ENCODE results near the gene STK10. TPM values are rescaled to one million over a fixed set of nuclear protein-coding genes. Genes with fewer than 3 reads are reported as not detected.

Gene STK10
- total RNA-seq, 2 donors from 2014 or later, result 199 to 218 TPM

GRCh38 chr5:172183881-172184280 is 4.1 kb downstream of the STK10 start:
- no peaks in the 10 kb centered on the region for H3K9me3 Mint-ChIP-seq
- no peaks in the 10 kb centered on the region for H3K36me3 Mint-ChIP-seq
- peak overlapping the region; percentile 79 to 94 for H3K27ac Mint-ChIP-seq
- H3K4me1 Mint-ChIP-seq (ENCODE audit: low read depth in 2 of 2), result peaks cover 46 to 51% of the 10 kb centered on the region in 2 donors
- peak overlapping the region; percentile 91 for H3K4me3 Mint-ChIP-seq
- DNase-seq (ENCODE audit: low spot score), result no peak
- no peaks in the 10 kb centered on the region for H3K27me3 Mint-ChIP-seq
- ATAC-seq, result no peak

GRCh38 chr5:172182291-172182690 is 5.7 kb downstream of the STK10 start:
- DNase-seq (ENCODE audit: low spot score) (no peak), ATAC-seq (no peak)
- H3K4me1 Mint-ChIP-seq (ENCODE audit: low read depth in 2 of 2), result peaks cover 61 to 64% of the 10 kb centered on the region in 2 donors
- H3K27ac Mint-ChIP-seq, result peak overlapping the region; percentile 79 to 94
- H3K9me3 Mint-ChIP-seq, result no peaks in the 10 kb centered on the region
- no peaks in the 10 kb centered on the region for H3K36me3 Mint-ChIP-seq
- H3K27me3 Mint-ChIP-seq, result no peaks in the 10 kb centered on the region
- no peak overlapping the region for H3K4me3 Mint-ChIP-seq

- Mint-ChIP-seq H3K4me3 (peak overlapping the region; percentile 90), H3K27ac (peak overlapping the region; percentile 94 to 97), H3K9me3 (no peaks in the 10 kb centered on the region), H3K27me3 (no peaks in the 10 kb centered on the region), H3K36me3 (no peaks in the 10 kb centered on the region), H3K4me1 (ENCODE audit: low read depth in 2 of 2) (peaks cover 65 to 72% of the 10 kb centered on the region in 2 donors)
- ATAC-seq (no peak), DNase-seq (ENCODE audit: low spot score) (no peak)
Observed at GRCh38 chr5:172180936-172181335, 7.1 kb downstream of the STK10 start.

DNA sequence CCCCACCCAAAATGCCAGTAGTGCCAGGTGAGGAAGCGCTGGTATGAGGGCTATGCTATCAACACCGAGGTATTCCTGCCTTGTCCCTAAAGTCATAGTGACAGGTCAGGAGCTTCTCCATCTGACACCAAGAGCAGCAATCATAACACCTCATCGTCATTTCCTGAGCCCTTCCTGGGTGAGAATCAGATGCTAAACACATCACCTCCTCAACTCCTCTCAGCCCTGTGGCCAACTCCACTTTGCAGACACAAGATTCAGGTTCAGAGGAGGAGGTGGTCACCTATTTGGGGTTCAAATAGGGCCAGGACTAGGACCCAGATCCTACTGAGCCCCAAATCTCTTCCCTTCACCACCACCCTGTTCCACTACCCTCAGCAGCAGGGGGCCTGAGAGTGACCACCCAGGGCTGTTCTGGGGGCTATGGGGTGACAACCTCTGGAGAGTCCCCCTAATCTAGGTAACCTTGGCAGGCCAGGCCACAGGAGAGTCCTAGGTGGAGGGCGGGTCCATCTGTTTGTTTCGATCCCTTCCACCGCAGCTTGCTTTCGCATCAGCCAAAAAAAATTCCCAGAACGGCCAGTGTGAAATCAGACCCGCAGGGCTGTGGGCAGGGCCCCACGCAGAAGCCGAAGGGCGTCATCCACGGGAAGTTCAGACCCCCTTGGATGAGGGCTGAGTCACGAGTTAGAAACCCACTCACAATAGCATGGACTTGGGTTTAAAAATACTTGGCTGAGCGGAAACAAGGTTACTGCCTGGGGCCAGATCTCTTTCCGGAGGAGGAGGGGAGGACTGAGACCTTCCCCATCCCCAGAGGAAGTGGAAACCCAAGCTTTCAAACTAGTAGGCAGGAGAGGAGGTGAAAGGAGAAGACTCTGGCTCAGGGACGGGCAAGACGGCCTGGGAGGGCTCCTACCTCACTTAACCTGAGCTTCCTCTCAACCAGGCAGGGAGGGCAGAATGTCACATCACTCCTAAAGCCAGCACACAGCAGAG is 8.7 kb downstream of the STK10 start:
- Mint-ChIP-seq H3K4me1 (ENCODE audit: low read depth in 2 of 2) (peaks cover 67 to 72% of the 10 kb centered on the region in 2 donors), H3K9me3 (no peaks in the 10 kb centered on the region), H3K27ac (peak overlapping the region; percentile 94 to 97), H3K4me3 (peak overlapping the region; percentile 90), H3K27me3 (no peaks in the 10 kb centered on the region), H3K36me3 (no peaks in the 10 kb centered on the region)
- ATAC-seq (peak; percentile 70 to 71), DNase-seq (ENCODE audit: low spot score) (peak; percentile 82)

DNA sequence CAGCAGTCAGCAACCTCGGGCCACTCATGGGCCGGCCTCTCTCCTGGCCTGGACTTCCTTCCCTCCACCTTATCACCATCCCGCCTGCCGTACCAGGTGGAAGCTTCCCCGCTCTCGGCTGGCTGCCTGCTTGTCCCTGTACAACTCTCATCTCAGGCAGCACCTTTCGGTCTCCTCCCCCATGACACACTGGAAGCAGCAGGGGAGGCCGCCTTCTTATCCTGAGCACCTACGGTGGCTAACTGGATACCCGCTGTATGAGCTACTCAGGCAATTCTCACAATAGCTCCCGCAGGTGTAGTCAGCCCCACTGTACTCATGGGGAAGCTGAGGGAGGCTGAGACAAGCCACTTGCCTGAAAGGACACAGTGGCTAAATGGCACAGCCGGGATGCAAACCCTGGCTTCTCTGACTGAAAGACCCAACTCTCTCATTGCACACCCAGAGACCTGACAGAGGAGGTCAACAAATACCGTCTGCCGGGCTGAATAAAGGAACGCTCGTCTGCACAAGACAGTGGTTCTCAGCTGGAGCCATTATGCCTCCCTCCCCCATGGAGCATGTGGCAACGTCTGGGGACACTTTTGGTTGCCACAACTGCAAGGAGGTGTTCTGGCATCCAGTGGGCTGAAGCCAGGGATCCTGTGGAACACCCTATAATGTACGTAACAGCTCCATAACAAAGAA is 9.6 kb downstream of the STK10 start:
- no peaks in the 10 kb centered on the region for H3K36me3 Mint-ChIP-seq
- H3K27me3 Mint-ChIP-seq, result no peaks in the 10 kb centered on the region
- peak overlapping the region; percentile 90 for H3K4me3 Mint-ChIP-seq
- peak overlapping the region; percentile 94 to 97 for H3K27ac Mint-ChIP-seq
- peaks cover 72 to 77% of the 10 kb centered on the region in 2 donors for H3K4me1 Mint-ChIP-seq (ENCODE audit: low read depth in 2 of 2)
- no peaks in the 10 kb centered on the region for H3K9me3 Mint-ChIP-seq
- peak; percentile 74 for DNase-seq (ENCODE audit: low spot score)
- ATAC-seq, result peak; percentile 14 to 41

- H3K27ac Mint-ChIP-seq, result peak overlapping the region; percentile 97 to 99
- peaks cover 78 to 80% of the 10 kb centered on the region in 2 donors for H3K4me1 Mint-ChIP-seq (ENCODE audit: low read depth in 2 of 2)
- ATAC-seq (no peak), DNase-seq (ENCODE audit: low spot score) (no peak)
- no peaks in the 10 kb centered on the region for H3K27me3 Mint-ChIP-seq
- no peaks in the 10 kb centered on the region for H3K9me3 Mint-ChIP-seq
- no peaks in the 10 kb centered on the region for H3K36me3 Mint-ChIP-seq
- peak overlapping the region; percentile 90 for H3K4me3 Mint-ChIP-seq
Observed at GRCh38 chr5:172177176-172177575, 10.8 kb downstream of the STK10 start.

DNA sequence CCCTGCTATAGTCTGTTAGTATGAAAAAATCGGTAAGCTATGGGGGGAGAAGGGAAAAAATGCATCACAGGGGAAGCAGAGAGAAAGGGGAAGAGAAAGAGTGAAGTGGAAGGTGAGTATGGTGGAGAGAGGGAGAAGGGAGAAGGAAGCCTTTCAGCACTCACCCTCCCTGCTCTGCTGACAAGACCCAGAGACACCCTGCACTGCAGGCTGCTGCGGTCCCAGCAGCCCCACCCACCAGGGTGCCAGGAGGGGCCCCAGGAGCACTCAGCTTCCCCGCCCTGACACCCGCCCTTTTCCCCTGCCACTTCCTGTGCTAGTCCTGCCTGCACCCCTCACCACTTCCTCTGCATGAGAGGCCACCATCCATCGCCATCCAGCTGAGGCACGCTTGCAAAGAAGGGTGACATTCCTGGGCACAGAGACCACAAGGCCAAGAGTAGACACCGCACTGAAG is 12.7 kb downstream of the STK10 start:
- no peaks in the 10 kb centered on the region for H3K9me3 Mint-ChIP-seq
- peaks cover 82 to 89% of the 10 kb centered on the region in 2 donors for H3K4me1 Mint-ChIP-seq (ENCODE audit: low read depth in 2 of 2)
- no peaks in the 10 kb centered on the region for H3K27me3 Mint-ChIP-seq
- H3K27ac Mint-ChIP-seq, result peak overlapping the region; percentile 97 to 99
- H3K4me3 Mint-ChIP-seq, result peak overlapping the region; percentile 90
- ATAC-seq, result peak; percentile 84 to 86
- peaks cover 2% of the 10 kb centered on the region for H3K36me3 Mint-ChIP-seq
- peak; percentile 94 for DNase-seq (ENCODE audit: low spot score)

GRCh38 chr5:172173564-172174153 is 14.4 kb downstream of the STK10 start:
- ATAC-seq (peak; percentile 68 to 69), DNase-seq (ENCODE audit: low spot score) (peak; percentile 88)
- peak overlapping the region; percentile 97 to 99 for H3K27ac Mint-ChIP-seq
- peaks cover 6% of the 10 kb centered on the region for H3K36me3 Mint-ChIP-seq
- peak overlapping the region; percentile 90 for H3K4me3 Mint-ChIP-seq
- peaks cover 84 to 91% of the 10 kb centered on the region in 2 donors for H3K4me1 Mint-ChIP-seq (ENCODE audit: low read depth in 2 of 2)
- H3K27me3 Mint-ChIP-seq, result no peaks in the 10 kb centered on the region
- no peaks in the 10 kb centered on the region for H3K9me3 Mint-ChIP-seq

- Mint-ChIP-seq H3K36me3 (peaks cover 6% of the 10 kb centered on the region), H3K27ac (peak overlapping the region; percentile 97 to 99), H3K4me1 (ENCODE audit: low read depth in 2 of 2) (peaks cover 84 to 90% of the 10 kb centered on the region in 2 donors), H3K9me3 (no peaks in the 10 kb centered on the region), H3K27me3 (no peaks in the 10 kb centered on the region), H3K4me3 (peak overlapping the region; percentile 90)
- no peak for DNase-seq (ENCODE audit: low spot score)
- no peak for ATAC-seq
Observed at GRCh38 chr5:172172912-172173563, 15.0 kb downstream of the STK10 start.

GRCh38 chr5:172171118-172171517 is 16.9 kb downstream of the STK10 start:
- Mint-ChIP-seq H3K4me3 (peak overlapping the region; percentile 68), H3K9me3 (no peaks in the 10 kb centered on the region), H3K27ac (peak overlapping the region; percentile 97 to 99), H3K27me3 (no peaks in the 10 kb centered on the region), H3K4me1 (ENCODE audit: low read depth in 2 of 2) (peaks cover 85 to 89% of the 10 kb centered on the region in 2 donors), H3K36me3 (peaks cover 6% of the 10 kb centered on the region)
- ATAC-seq, result no peak
- DNase-seq (ENCODE audit: low spot score), result no peak

DNA sequence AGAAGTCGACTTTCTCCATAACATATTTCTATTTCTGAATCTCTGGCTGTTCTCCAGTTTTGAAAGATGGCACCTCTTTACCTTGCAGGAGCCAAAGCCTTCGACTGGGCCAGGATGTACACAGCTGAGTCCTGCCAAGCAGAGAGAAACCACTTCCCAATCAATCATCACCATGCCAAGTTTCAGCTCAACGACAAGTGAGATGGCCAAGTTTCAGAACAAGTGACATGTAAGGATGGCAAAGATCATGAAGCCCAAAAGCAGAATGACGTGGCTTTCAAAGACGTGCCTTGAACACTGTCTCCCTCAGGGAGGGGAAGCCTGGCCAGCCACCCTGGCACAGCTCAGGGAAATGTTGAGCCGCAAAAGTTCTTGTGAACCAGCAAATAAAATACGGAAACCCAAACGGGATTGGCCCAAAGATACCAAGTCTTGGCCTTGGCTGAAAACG is 17.7 kb downstream of the STK10 start:
- Mint-ChIP-seq H3K9me3 (no peaks in the 10 kb centered on the region), H3K27me3 (no peaks in the 10 kb centered on the region), H3K27ac (peak overlapping the region; percentile 97 to 99), H3K4me3 (peak overlapping the region; percentile 68), H3K36me3 (peaks cover 6% of the 10 kb centered on the region), H3K4me1 (ENCODE audit: low read depth in 2 of 2) (peaks cover 78 to 82% of the 10 kb centered on the region in 2 donors)
- no peak for DNase-seq (ENCODE audit: low spot score)
- ATAC-seq, result peak in 1 of 2 donors; percentile 25

GRCh38 chr5:172169216-172169615 is 18.8 kb downstream of the STK10 start:
- ATAC-seq (no peak), DNase-seq (ENCODE audit: low spot score) (no peak)
- peaks cover 71 to 75% of the 10 kb centered on the region in 2 donors for H3K4me1 Mint-ChIP-seq (ENCODE audit: low read depth in 2 of 2)
- peaks cover 6% of the 10 kb centered on the region for H3K36me3 Mint-ChIP-seq
- peak overlapping the region; percentile 68 for H3K4me3 Mint-ChIP-seq
- H3K27ac Mint-ChIP-seq, result peak overlapping the region; percentile 97 to 99
- no peaks in the 10 kb centered on the region for H3K27me3 Mint-ChIP-seq
- H3K9me3 Mint-ChIP-seq, result no peaks in the 10 kb centered on the region

GRCh38 chr5:172168311-172168710 is 19.7 kb downstream of the STK10 start:
- Mint-ChIP-seq H3K27me3 (no peaks in the 10 kb centered on the region), H3K9me3 (no peaks in the 10 kb centered on the region), H3K4me1 (ENCODE audit: low read depth in 2 of 2) (peaks cover 67 to 71% of the 10 kb centered on the region in 2 donors), H3K36me3 (peaks cover 6% of the 10 kb centered on the region), H3K4me3 (peak overlapping the region; percentile 68), H3K27ac (peak overlapping the region; percentile 97 to 99)
- ATAC-seq (peak in 1 of 2 donors; percentile 55), DNase-seq (ENCODE audit: low spot score) (no peak)

Measured in natural killer cell treated with Interleukin-12 subunit alpha and Interleukin-12 subunit beta and Interleukin-15 and Interleukin-18, amount 100 ng/mL, for 72 hours (primary cell).